HG02678 (cell line): ENCODE measurements around the gene WDR5B.

Experiments used
- ATAC-seq: cut with Tn5 transposase; IDR thresholded peaks from one replicate; pipeline ENCODE4 v1.9.1; 2021; ENCODE audit warnings: mild to moderate bottlenecking, moderate library complexity; ENCODE audit not compliant: unreplicated experiment

Gene WDR5B

GRCh38 chr3:122410111-122410510 is 5.8 kb downstream of the WDR5B start:
- no peak for ATAC-seq

DNA sequence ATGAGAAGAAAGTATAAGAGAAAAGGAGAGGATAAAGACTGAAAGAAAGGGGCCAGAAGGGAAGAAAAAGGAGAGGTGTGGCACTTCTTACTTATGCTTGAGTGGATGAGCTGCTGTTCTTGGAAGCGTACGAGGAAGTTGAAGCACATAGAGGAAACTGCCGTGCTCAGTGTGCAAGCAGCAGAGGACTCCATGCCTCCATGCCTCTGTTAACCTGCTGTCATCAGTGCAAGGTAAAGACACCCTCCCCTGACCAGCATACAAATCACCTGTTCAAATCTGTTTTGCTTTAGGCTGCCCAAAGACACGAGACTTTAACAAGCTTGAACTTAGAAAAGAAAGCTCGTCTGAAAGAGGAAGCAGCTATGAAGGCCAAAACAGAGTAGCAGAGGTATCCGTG is 6.4 kb downstream of the WDR5B start:
- ATAC-seq, result no peak

GRCh38 chr3:122407946-122408345 is 7.9 kb downstream of the WDR5B start:
- no peak for ATAC-seq

- ATAC-seq, result no peak
Measured at GRCh38 chr3:122406198-122406597, 9.7 kb downstream of the WDR5B start.

- ATAC-seq, result no peak
Measured at GRCh38 chr3:122405015-122405414, 10.8 kb downstream of the WDR5B start.

DNA sequence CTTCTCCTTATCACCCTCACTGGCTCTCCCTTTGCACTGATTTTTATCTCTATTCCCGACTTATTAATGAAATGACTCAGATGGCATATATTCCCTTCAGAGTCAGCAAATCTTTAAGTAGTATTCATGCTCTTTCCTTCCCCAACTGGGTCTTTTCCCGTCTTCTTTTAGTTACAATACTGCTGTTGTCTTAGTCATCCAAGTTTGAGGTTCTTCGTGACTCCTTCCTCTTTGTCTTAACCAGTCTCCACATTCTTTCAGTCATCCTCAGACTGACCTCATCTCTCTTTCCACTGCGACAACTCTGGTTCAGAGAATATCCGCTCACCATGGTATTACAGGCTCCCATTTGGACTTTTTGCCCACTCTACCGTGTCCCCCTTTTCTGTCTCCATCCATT is 12.4 kb downstream of the WDR5B start:
- no peak for ATAC-seq

GRCh38 chr3:122398920-122399319 is 16.9 kb downstream of the WDR5B start:
- ATAC-seq, result no peak

DNA sequence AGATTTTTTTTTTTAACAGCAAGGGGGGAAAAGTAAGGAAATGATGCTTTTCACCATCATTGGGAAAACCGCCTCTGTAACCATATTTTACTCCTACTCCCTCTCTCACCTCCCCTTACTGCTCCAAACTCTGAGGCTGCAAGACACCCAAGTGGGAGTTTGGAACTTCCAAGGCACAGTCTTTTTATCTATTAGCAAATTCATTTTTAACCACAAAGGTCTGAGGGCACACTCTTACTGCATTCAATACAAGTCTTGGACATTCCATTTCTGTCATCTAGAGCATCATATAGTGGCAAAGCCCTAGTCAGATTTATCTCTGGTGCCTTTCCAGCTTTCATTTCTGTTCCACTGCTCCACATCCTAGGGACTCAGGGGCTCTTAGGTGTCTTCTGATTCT is 18.7 kb downstream of the WDR5B start:
- ATAC-seq, result no peak

DNA sequence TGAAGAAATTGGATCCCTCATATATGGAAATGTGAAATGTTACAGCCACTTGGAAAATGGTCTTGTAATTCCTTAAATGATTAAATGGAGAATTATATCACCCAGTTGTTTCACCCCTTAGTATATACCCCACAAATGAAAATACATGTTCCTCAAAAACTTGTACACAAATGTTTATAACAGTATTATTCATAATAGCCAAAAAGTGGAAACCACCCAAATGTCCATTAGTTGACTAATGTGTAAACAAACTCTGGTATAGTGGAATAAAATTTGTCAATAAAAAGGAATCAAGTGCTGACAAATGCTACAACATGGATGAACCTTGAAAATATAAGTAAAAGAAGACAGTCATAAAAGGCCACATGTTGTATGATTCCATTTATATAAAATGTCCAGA is 19.4 kb downstream of the WDR5B start:
- no peak for ATAC-seq

- ATAC-seq, result no peak
Measured at GRCh38 chr3:122395582-122395981, 20.3 kb downstream of the WDR5B start.

GRCh38 chr3:122394173-122394572 is 21.7 kb downstream of the WDR5B start:
- ATAC-seq, result no peak

DNA sequence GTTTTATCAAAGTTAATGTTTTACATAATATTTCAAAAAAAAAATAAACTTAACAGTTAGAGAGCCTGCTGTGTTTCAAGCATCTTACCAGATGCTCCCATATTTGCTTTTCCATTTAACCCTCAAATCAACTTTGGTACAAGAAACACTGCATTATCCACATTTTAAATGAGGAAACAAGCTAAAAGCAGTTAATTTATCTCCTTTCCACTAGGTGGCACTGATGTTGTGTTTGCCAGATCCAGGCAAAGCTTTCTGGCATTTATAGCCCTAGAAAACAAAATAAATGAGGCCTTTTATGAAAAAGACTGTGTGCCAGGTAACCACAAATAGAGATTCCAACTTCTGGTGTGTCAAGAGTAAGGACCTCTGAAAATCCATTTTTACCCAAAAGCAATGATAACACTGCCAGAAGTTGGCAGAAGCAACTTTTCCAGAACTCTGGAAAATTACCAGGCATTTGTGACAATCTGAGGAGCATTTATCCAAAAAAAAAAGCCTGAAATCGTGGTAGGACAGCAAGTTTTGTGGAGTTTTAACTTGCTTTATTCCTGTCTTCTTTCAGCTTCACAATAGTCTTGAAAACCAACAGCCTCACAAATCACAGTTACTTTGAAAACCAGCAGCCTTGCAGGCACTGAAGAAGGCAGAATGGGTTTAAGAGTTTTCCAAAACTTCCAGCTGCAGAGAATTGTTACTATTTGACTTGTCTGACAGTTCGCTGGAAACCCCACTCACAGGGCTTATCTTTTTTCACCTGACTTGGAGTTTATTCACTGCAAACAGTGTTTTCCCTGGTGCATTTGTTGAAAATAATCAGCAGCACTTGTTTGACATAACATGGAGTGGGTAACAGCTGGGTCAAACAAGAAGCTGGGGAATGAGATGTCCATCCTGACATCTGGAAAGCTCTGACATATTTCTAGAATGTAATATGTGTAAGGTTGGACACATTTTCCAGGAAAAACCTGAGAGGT is 22.7 kb downstream of the WDR5B start:
- ATAC-seq, result no peak

DNA sequence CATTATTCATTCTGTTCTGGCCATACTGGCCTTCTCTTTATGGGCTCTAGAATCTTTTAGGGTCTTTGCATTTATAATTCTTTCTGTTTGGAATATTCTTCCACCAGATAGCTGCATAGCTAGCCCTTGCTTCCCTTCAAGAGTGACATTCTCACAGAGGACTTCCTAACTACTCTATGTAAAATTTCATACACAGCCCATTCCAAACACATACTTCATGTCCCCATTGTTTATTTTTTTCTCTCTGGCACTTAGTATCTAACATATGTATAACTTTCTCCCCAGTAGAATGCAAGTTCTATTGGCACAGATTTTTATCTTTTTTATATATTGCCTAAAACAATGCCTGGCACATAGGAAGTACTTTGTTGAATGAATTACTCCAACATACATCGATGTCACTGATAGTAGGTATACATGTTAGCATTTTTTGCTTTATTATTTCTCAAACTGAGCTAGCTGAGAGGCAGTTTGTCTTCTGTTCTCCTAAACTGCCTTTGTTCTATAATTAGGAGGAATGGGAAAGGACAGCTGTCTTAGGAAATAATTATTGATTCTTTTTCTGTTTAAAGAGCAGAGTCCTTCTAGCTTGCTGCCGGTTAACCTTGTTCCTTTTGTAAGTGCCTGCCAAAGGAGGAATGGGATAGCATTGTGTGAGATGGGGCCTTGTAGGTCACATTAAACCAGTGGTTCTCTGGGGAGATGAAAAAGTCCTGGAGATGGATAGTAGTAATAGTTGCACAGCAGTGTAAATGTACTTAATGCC is 24.0 kb downstream of the WDR5B start:
- no peak for ATAC-seq

DNA sequence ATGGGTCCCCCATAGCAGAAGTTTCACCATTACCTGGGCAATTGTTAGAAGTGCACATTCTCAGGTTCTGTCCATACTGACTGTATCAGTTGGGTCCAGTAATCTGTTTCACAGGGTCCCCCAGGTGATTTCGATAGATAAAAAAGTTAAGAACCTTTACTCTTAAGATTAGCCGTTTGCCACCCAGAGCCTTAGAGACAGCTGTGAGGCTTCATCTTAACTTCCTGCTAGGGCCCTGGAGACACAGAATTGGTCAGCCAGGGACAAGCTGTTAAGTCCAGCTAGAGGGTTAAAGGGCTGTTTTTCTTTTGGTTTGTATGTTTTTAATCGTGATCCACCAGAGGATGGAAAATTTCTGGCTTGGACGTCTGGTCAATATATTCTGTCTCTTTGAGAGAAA is 25.2 kb downstream of the WDR5B start:
- ATAC-seq, result no peak

DNA sequence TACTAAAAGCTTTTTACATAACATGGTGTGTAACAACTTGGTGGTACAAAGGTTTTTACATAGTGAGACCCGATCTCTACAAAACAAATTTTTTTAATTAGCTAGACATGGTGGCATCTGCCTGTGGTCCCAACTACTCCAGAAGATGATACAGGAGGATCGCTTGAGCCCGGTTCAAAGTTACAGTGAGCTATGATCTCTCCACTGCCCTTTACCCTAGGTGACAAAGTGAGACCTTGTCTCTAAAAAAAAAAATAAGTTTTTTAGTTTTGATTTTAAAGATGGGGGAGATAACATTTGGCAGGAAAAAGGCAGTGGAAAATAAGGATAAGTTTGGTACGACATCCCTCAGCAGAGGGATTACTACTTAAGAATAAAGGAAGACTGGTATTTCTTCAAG is 26.0 kb downstream of the WDR5B start:
- ATAC-seq, result no peak

DNA sequence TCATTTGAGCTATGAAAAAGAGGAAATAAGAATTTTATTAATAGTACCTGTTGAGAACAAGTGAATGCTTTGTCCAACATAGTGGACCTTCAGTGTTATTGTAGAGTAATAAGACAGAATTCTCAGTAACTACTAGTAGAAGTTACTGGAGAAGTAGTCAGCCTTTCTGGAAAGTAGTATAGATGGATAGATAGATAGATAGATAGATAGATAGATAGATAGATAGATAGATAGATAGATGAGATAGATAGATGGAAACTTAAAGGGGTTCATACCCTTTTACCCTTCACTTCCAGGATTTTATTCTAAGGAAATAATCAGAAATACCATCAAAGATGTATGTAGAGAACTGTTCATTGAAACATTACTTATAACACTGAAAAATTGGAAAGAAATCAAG is 26.7 kb downstream of the WDR5B start:
- ATAC-seq, result no peak

DNA sequence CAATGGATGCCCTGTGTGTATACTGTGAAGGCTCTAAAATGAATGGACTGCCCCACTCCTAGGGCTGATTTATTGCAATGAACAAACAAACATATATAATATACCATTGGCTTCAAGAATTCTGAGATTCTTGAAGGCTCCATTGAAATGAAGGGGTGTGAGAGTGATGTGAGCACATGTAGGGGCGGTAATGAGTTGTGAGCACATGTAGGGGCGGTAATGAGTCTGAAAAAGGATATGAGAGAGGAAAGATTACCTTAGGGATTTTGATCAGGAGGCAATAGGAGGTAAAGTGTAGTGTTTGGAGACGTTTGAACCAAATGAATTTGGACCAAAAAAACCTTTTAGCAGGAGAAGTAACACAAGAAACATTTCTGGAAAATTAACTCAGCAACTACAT is 28.2 kb downstream of the WDR5B start:
- no peak for ATAC-seq

GRCh38 chr3:122383771-122384697 is 31.8 kb downstream of the WDR5B start, which contains the start of gene FAM162A:
Gene FAM162A, plus strand, starts transcription at chr3:122384182. Its CDS starts 84 bp downstream, at chr3:122384266.
- peak; percentile 91 for ATAC-seq

GRCh38 chr3:122382888-122383666 is 32.8 kb downstream of the WDR5B start, which contains the start of gene MIX23:
Gene MIX23, minus strand, starts transcription at chr3:122383231. Its CDS starts 7 bp downstream, at chr3:122383224.
- ATAC-seq, result peak; percentile 38

- ATAC-seq, result no peak
Measured at GRCh38 chr3:122377975-122378374, 37.9 kb downstream of the WDR5B start.
